ENCODE results near the gene CCDC88B. TPM values are rescaled to one million over a fixed set of nuclear protein-coding genes. Genes with fewer than 3 reads are reported as not detected.
A peak's percentile ranks its signal among the peaks of the same experiment; 100 is the strongest.

CCDC88B gene
- total and polyA plus RNA-seq, 10 of the 15 experiments (the other 5 are each of a cell fraction or from before 2014, with no cell fraction given), result 0.24 to 66.0 (median 19.2) TPM

DNA sequence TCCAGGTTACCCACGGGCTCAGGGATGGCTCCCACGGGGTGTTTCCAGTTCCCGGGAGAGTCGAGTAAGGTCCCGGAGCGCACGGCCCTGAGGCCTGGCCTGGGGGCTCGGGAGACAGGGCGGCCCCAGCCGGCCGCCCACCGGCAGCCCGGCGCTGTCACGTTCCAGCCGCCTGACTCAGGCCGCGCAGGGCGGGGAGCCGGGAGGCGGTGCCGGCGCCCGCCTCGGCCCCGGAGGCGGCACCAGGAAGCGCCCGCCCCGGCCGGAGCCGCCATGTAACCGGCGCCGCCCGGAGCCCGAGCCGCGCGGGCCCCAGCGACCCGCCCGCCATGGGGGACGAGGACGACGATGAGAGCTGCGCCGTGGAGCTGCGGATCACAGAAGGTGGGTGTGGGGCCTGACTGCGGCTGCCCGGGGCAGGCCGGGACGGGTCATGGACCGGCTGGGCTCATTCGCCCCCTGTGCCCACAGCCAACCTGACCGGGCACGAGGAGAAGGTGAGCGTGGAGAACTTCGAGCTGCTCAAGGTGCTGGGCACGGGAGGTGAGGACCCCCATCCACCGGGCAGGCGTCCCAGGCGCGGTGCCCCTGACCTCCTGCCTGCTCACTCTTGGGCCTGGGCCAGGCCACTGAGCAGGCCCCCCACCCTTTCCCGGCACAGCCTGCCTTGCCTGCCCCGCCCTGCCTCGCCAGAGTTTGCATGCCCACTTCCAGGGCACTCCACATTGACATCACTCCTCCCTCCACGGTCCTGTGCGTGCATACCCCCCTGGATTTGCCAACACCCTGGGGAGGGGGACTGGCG lies 19.1 kb downstream of the CCDC88B start, which contains the start of gene RPS6KA4 (continued):
- TF ChIP-seq, protein P1, sequence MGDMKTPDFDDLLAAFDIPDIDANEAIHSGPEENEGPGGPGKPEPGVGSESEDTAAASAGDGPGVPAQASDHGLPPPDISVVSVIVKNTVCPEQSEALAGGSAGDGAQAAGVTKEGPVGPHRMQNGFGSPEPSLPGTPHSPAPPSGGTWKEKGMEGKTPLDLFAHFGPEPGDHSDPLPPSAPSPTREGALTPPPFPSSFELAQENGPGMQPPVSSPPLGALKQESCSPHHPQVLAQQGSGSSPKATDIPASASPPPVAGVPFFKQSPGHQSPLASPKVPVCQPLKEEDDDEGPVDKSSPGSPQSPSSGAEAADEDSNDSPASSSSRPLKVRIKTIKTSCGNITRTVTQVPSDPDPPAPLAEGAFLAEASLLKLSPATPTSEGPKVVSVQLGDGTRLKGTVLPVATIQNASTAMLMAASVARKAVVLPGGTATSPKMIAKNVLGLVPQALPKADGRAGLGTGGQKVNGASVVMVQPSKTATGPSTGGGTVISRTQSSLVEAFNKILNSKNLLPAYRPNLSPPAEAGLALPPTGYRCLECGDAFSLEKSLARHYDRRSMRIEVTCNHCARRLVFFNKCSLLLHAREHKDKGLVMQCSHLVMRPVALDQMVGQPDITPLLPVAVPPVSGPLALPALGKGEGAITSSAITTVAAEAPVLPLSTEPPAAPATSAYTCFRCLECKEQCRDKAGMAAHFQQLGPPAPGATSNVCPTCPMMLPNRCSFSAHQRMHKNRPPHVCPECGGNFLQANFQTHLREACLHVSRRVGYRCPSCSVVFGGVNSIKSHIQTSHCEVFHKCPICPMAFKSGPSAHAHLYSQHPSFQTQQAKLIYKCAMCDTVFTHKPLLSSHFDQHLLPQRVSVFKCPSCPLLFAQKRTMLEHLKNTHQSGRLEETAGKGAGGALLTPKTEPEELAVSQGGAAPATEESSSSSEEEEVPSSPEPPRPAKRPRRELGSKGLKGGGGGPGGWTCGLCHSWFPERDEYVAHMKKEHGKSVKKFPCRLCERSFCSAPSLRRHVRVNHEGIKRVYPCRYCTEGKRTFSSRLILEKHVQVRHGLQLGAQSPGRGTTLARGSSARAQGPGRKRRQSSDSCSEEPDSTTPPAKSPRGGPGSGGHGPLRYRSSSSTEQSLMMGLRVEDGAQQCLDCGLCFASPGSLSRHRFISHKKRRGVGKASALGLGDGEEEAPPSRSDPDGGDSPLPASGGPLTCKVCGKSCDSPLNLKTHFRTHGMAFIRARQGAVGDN (IDR thresholded peaks at IDR 0.05), result peak; percentile 60
- TF ChIP-seq IKZF2 (IDR thresholded peaks at IDR 0.05) (no peak), PML (IDR thresholded peaks at IDR 0.05; ENCODE audit: low read length) (no peak), BACH1 (IDR thresholded peaks at IDR 0.05; ENCODE audit: borderline replicate concordance) (peak; percentile 66; the same call in 1 of the 2 replicates), SREBF1 (IDR thresholded peaks at IDR 0.05; ENCODE audit: low read length) (no peak), POU2F2 (IDR thresholded peaks at IDR 0.05; ENCODE audit: borderline replicate concordance, low read depth, low read length) (no peak), POLR2AphosphoS5 (IDR thresholded peaks at IDR 0.05; ENCODE audit: low read length) (peak; percentile 63; the same call in 1 of the 2 replicates), SIX5 (IDR thresholded peaks at IDR 0.05; ENCODE audit: low read depth, low read length, severe bottlenecking) (no peak), NBN (IDR thresholded peaks at IDR 0.05) (no peak), ZSCAN29 (IDR thresholded peaks at IDR 0.05) (no peak), CEBPB (IDR thresholded peaks at IDR 0.05; ENCODE audit: borderline replicate concordance in 1 of 2, low read depth in 2 of 2, low read length in 2 of 2) (no peak), YBX1 (IDR thresholded peaks at IDR 0.05) (no peak), YY1 (IDR thresholded peaks at IDR 0.05; ENCODE audit: low read depth, low read length) (peak; percentile 89), ZBTB11 (CRISPR knock-in tag; IDR thresholded peaks at IDR 0.05) (no peak), POLR2A (IDR thresholded peaks at IDR 0.05; ENCODE audit: low read depth, low read length) (peak; percentile 82)
- TF ChIP-seq, protein P2, sequence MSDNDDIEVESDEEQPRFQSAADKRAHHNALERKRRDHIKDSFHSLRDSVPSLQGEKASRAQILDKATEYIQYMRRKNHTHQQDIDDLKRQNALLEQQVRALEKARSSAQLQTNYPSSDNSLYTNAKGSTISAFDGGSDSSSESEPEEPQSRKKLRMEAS (IDR thresholded peaks at IDR 0.05; ENCODE audit: low read depth, low read length), result peak; percentile 40; the same call in 1 of the 2 replicates
- TF ChIP-seq, protein P3, sequence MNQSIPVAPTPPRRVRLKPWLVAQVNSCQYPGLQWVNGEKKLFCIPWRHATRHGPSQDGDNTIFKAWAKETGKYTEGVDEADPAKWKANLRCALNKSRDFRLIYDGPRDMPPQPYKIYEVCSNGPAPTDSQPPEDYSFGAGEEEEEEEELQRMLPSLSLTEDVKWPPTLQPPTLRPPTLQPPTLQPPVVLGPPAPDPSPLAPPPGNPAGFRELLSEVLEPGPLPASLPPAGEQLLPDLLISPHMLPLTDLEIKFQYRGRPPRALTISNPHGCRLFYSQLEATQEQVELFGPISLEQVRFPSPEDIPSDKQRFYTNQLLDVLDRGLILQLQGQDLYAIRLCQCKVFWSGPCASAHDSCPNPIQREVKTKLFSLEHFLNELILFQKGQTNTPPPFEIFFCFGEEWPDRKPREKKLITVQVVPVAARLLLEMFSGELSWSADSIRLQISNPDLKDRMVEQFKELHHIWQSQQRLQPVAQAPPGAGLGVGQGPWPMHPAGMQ (IDR thresholded peaks at IDR 0.05; ENCODE audit: borderline replicate concordance), result no peak
- TF ChIP-seq, protein P4, sequence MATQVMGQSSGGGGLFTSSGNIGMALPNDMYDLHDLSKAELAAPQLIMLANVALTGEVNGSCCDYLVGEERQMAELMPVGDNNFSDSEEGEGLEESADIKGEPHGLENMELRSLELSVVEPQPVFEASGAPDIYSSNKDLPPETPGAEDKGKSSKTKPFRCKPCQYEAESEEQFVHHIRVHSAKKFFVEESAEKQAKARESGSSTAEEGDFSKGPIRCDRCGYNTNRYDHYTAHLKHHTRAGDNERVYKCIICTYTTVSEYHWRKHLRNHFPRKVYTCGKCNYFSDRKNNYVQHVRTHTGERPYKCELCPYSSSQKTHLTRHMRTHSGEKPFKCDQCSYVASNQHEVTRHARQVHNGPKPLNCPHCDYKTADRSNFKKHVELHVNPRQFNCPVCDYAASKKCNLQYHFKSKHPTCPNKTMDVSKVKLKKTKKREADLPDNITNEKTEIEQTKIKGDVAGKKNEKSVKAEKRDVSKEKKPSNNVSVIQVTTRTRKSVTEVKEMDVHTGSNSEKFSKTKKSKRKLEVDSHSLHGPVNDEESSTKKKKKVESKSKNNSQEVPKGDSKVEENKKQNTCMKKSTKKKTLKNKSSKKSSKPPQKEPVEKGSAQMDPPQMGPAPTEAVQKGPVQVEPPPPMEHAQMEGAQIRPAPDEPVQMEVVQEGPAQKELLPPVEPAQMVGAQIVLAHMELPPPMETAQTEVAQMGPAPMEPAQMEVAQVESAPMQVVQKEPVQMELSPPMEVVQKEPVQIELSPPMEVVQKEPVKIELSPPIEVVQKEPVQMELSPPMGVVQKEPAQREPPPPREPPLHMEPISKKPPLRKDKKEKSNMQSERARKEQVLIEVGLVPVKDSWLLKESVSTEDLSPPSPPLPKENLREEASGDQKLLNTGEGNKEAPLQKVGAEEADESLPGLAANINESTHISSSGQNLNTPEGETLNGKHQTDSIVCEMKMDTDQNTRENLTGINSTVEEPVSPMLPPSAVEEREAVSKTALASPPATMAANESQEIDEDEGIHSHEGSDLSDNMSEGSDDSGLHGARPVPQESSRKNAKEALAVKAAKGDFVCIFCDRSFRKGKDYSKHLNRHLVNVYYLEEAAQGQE (IDR thresholded peaks at IDR 0.05; ENCODE audit: low read depth, low read length), result no peak
